Renal pelvis (tissue), 4 donors: ENCODE measurements around the gene LHFPL2. TPM values are rescaled to one million over a fixed set of nuclear protein-coding genes. Genes with fewer than 3 reads are reported as not detected.

Experiments used
- DNase-seq: peaks from one replicate; pipeline ENCODE4 v3.0.0-alpha.2; 2013
- polyA plus RNA-seq, 3 donors: library from polyadenylated mRNA; unstranded; fragments of 120-200 nt; gene quantifications; one replicate each; pipeline ENCODE4 v1.2.1, GENCODE V29; 2013; ENCODE audit not compliant: insufficient read length in 3 of 3

Gene LHFPL2
- polyA plus RNA-seq, 3 donors: 44.7 to 47.7 (median 47.1) TPM

- DNase-seq: no peak
Measured at GRCh38 chr5:78598973-78599372, 49.6 kb downstream of the LHFPL2 start.

- no peak for DNase-seq
Measured at GRCh38 chr5:78597974-78598371, 50.6 kb downstream of the LHFPL2 start.

- no peak for DNase-seq
Measured at GRCh38 chr5:78597068-78597973, 51.3 kb downstream of the LHFPL2 start.

- DNase-seq: no peak
Measured at GRCh38 chr5:78595458-78595921, 53.1 kb downstream of the LHFPL2 start.

GRCh38 chr5:78594610-78595457 lies 53.7 kb downstream of the LHFPL2 start:
- DNase-seq: peak; percentile 79

- no peak for DNase-seq
Measured at GRCh38 chr5:78594021-78594420, 54.6 kb downstream of the LHFPL2 start.

GRCh38 chr5:78593465-78593864 lies 55.1 kb downstream of the LHFPL2 start:
- DNase-seq: no peak

GRCh38 chr5:78592735-78593386 lies 55.7 kb downstream of the LHFPL2 start:
- DNase-seq: no peak

- no peak for DNase-seq
Measured at GRCh38 chr5:78591972-78592700, 56.4 kb downstream of the LHFPL2 start.

GRCh38 chr5:78591138-78591612 lies 57.4 kb downstream of the LHFPL2 start:
- no peak for DNase-seq

GRCh38 chr5:78589923-78590322 lies 58.6 kb downstream of the LHFPL2 start:
- DNase-seq: no peak

- DNase-seq: no peak
Measured at GRCh38 chr5:78588507-78588906, 60.1 kb downstream of the LHFPL2 start.

GRCh38 chr5:78587775-78588291 lies 60.7 kb downstream of the LHFPL2 start:
- DNase-seq: no peak

GRCh38 chr5:78587081-78587774 lies 61.3 kb downstream of the LHFPL2 start:
- no peak for DNase-seq

GRCh38 chr5:78586251-78586650 lies 62.3 kb downstream of the LHFPL2 start:
- DNase-seq: no peak

- no peak for DNase-seq
Measured at GRCh38 chr5:78578015-78578414, 70.6 kb downstream of the LHFPL2 start.

GRCh38 chr5:78577071-78577807 lies 71.3 kb downstream of the LHFPL2 start:
- DNase-seq: no peak

GRCh38 chr5:78576376-78576775 lies 72.2 kb downstream of the LHFPL2 start:
- DNase-seq: no peak

- no peak for DNase-seq
Measured at GRCh38 chr5:78574731-78575161, 73.8 kb downstream of the LHFPL2 start.
